HCT116 (cell line): Measurements from ENCODE around the gene LAMB2.
A peak's percentile ranks its signal among the peaks of the same experiment; 100 is the strongest.

Source experiments
- CTCF ChIP-seq, 3 experiments: fragments of 200-600 bp in 1 of 3; sonication (generic) in 1 of 3; IDR thresholded peaks in 2 of 3; conservative IDR thresholded peaks in 1 of 3; 2 replicates each; pipeline ENCODE4 v1.5.1; 2012 to 2017; ENCODE audit warnings: low read depth in 2 of 3, low read length in 2 of 3, antibody characterized with exemption in 1 of 3, borderline replicate concordance in 1 of 3, control low read depth in 1 of 3, mild to moderate bottlenecking in 1 of 3, mixed read lengths in 1 of 3, mixed run types in 1 of 3, moderate library complexity in 1 of 3; ENCODE audit not compliant: insufficient read depth in 1 of 3
- EZH2 ChIP-seq: fragments of 200-600 bp; sonication (generic); IDR thresholded peaks from 2 replicates; pipeline ENCODE4 v1.6.1; 2017; ENCODE audit warnings: antibody characterized with exemption, mixed run types
- EZH2phosphoT487 ChIP-seq: fragments of 200-600 bp; IDR thresholded peaks from 2 replicates; pipeline ENCODE4 v1.6.1; 2018; ENCODE audit warnings: antibody characterized with exemption, borderline replicate concordance
- JUND ChIP-seq: IDR thresholded peaks from 2 replicates; pipeline ENCODE4 v1.6.1; 2012
- MAX ChIP-seq: IDR thresholded peaks from 2 replicates; pipeline ENCODE4 v1.6.1; 2012
- POLR2A ChIP-seq: IDR thresholded peaks from 2 replicates; pipeline ENCODE4 v1.7.0; 2011; ENCODE audit warnings: borderline replicate concordance; ENCODE audit not compliant: insufficient read depth, insufficient read length; ENCODE audit errors: extremely low read depth
- POLR2AphosphoS5 ChIP-seq: IDR thresholded peaks from 2 replicates; pipeline ENCODE4 v1.6.1; 2011; ENCODE audit warnings: mild to moderate bottlenecking, low read depth, low read length, moderate library complexity
- RAD21 ChIP-seq: IDR thresholded peaks from 2 replicates; pipeline ENCODE4 v1.6.1; 2012; ENCODE audit warnings: low read depth, mild to moderate bottlenecking
- REST ChIP-seq: IDR thresholded peaks from 2 replicates; pipeline ENCODE4 v1.6.1; 2012; ENCODE audit warnings: low read depth
- SP1 ChIP-seq: IDR thresholded peaks from 2 replicates; pipeline ENCODE4 v1.6.1; 2012; ENCODE audit warnings: low read depth
- SRF ChIP-seq: IDR thresholded peaks from 2 replicates; pipeline ENCODE4 v1.6.1; 2012; ENCODE audit warnings: low read depth
- ZFX ChIP-seq: fragments of 450-650 bp; IDR thresholded peaks from 2 replicates; pipeline ENCODE4 v1.6.1; 2017

- TF ChIP-seq CTCF (IDR thresholded peaks at IDR 0.05 in 2 of 3, conservative IDR thresholded peaks at IDR 0.05 in 1 of 3; ENCODE audit: borderline replicate concordance in 1 of 3, insufficient read depth in 1 of 3, low read depth in 2 of 3, low read length in 2 of 3) (peak in 2 of 3 experiments; percentile 73; a peak in 4 of 6 replicates), RAD21 (no peak), POLR2A (peak; percentile 71), REST (no peak), EZH2phosphoT487 (no peak), SP1 (no peak), MAX (no peak), SRF (no peak), ZFX (peak; percentile 49; the same call in 1 of the 2 replicates), JUND (no peak), POLR2AphosphoS5 (peak; percentile 73), EZH2 (no peak)
Measured at GRCh38 chr3:49093853-49094767, 38.7 kb downstream of the LAMB2 start, which contains the start of gene QRICH1.
